GM19193 (cell line): ENCODE results near the gene CALD1.

Source experiments
- POLR2A ChIP-seq: IDR thresholded peaks from 4 replicates; pipeline ENCODE4 v1.6.1; 2011; ENCODE audit not compliant: insufficient read depth, insufficient read length; ENCODE audit errors: extremely low read depth

CALD1 gene, protein sequence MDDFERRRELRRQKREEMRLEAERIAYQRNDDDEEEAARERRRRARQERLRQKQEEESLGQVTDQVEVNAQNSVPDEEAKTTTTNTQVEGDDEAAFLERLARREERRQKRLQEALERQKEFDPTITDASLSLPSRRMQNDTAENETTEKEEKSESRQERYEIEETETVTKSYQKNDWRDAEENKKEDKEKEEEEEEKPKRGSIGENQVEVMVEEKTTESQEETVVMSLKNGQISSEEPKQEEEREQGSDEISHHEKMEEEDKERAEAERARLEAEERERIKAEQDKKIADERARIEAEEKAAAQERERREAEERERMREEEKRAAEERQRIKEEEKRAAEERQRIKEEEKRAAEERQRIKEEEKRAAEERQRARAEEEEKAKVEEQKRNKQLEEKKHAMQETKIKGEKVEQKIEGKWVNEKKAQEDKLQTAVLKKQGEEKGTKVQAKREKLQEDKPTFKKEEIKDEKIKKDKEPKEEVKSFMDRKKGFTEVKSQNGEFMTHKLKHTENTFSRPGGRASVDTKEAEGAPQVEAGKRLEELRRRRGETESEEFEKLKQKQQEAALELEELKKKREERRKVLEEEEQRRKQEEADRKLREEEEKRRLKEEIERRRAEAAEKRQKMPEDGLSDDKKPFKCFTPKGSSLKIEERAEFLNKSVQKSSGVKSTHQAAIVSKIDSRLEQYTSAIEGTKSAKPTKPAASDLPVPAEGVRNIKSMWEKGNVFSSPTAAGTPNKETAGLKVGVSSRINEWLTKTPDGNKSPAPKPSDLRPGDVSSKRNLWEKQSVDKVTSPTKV

DNA sequence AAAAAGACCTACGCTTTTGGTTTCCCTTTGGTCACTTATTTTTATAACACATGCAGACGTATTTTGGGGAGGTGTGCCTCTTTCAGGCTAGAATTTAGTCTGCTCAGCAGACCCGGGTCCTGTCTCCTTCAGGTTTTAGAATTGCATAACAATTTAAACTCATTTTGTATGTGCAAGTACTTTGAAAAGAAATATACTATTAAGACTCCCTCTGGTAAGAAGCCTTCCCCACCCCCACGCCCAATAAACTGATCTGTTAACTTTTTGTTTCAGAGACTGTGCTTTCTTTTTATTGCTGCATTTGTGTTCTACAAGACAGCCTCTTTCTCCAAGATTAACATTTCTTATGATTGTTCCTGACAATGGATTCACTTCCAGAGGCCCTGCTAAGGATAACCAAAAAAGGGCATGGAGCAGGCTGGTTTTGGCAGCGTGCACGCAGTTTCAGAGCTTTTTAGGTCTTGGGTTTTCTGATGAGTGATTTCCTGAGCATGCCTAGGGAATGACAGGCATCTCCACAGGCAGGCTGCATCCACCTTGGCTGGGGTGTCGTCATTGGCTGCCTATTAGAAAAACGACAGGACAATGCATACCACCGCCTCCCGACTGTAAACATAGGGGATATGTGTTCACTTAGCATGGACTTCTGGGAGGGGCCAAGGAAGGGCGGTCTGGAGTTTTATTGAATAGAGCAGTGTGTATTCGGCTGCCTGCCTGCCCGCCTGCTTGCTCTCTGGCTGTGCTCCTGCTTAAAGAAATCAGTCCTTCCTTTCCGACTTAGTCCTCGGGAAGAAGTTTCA, at the start of gene CALD1:
CALD1 (plus strand) TSS at position 694 of the 800 bp plus-strand sequence. CDS start 88,100 bp downstream, outside the sequence.
- no peak for TF ChIP-seq POLR2A

DNA sequence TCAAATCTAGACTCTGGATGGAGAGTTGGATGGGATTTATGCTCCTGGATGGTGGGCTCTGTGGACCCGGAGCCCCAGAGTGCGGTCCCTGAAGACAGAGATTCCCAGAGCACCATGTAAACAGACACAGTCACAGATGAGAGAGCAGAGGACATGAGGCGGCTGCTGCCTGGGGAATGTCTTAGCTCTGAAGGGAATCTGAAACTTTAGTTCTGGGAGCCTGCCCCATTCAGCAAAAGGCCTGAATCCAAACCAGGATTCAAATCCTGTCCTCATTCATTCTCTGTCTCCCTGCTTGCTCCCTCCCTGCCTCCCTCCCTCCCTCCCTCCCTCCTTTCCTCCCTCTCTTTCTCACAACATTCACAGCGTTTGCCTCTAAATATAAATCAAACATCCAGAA, 49.5 kb upstream of the CALD1 start:
- no peak for TF ChIP-seq POLR2A

DNA sequence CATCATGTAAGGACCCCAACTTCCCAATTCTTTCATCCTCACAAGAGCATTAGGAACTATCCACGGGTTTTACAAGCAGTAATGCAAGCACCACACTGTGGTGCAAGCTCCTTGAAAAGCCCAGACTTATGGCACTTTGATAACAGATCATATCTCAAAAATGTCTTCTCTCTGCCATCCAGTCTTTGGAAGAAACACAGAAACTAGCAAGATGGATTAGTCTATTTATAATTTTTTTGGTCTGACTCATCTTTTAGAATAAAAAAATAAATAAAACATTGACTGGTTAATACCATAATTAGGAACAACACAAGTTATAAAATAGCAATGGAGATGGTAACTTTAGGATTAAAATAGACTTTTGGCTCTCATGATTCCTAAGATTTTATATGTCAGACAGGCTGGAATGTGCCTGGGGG, 49.0 kb upstream of the CALD1 start:
- no peak for TF ChIP-seq POLR2A

DNA sequence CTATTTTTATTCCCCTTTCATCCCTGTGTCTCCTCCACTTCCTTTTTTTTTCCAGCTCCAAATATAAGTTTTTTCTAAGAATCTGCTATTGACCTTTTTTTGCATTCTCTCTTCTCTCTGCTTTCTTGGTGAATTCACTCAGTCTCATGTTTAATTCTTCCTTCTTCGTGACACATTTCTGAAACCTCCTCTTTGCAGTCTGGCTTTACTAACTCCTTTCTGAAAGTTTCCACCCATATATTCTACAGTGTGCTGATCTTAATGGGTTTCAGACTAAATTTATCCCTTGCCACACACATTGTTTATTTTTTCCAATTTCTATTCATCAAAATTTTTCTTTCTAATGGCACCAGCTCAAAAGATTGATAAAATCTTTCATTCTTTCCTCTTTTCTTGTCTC, 47.8 kb upstream of the CALD1 start:
- no peak for TF ChIP-seq POLR2A

DNA sequence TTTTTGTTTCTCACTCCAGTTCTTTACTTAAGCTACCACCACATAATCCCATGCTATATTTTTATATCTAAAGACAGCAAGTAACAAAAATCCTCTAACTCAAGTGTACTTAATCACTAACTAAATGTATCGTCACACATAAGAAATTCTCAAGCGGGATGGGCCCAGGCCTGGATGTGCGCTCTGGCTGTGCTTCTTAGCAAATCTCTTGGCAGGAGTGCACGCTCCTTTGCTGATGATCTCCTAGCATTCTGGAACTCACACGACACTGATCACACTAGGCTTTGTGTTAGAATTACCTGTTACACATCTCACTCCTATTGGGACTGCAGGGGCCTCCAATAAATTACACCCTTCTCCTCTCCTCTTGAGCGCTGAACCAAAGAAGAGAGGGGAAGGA, 46.7 kb upstream of the CALD1 start:
- no peak for TF ChIP-seq POLR2A

DNA sequence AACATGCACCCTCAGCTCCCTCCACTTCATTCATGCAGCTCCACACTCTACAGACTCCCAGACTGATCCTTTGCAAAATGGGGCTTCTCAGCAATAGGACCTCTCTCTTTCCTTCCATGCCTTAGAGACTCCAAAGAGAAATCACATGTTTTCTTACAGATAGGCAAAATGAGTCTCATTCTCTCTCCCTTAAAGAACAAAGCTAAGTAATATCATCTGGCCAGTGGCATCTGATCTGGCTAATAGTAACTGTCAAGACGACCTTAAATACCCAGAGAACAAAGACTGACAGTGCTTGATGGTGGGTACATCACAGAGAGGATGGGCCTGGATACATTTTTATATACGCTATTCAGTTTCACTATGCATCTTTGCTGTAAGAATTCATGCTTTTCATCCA, 43.1 kb upstream of the CALD1 start:
- TF ChIP-seq POLR2A: no peak

DNA sequence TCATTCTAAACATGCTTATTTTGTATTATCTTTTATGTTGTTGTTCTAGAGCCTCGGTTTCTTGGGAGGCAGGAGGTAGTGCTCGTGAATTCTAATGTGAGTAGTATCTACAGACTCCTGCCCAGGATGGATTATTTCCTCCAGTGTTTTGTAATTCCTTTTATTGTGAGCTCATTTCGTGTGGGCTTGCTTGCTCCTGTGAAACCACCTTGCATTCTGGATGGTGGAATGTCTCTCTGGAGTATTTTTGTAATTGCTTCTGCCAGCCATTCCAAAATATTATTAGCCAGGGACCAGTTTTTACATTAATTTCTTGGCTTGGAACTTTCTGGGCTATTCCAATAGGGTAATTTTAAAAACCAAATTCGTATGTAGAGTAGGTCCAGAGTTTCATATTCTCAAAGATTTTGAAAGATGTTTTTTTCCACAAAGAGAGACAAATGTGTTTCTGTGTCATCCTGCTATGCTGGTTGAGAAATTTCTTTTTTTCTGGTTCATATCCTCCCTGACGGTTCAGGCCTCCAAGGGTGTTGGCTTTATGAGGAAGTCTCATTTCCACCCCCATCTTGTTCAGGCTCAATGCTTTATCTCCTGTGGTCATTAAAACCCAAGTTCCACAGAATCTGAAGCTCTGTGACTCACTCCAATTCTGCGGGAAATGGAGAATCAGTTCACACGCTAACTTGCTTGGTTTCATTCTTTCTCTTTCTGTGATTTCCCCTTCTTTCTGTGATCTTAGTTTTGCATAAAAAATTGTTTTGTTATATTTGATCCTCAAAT, 41.7 kb upstream of the CALD1 start:
- TF ChIP-seq POLR2A: no peak

DNA sequence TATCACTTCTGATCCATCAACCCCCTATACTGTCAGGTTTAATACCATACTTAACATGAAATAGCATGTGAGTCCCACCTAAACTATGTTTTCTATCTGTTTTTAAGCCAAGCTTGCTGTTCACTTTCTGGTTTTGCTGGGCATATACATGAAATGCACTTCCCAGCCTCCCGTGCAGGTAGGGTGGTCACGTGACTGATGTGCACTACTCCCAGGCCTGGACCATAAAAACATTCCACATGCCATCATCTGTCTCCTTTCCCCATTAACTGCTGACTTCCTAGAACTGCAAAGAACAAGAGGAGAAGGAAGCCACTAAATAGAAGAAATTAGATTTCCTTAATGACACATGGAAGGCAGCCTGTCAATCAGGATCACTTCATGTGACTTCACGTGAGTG, 40.1 kb upstream of the CALD1 start:
- TF ChIP-seq POLR2A: no peak

DNA sequence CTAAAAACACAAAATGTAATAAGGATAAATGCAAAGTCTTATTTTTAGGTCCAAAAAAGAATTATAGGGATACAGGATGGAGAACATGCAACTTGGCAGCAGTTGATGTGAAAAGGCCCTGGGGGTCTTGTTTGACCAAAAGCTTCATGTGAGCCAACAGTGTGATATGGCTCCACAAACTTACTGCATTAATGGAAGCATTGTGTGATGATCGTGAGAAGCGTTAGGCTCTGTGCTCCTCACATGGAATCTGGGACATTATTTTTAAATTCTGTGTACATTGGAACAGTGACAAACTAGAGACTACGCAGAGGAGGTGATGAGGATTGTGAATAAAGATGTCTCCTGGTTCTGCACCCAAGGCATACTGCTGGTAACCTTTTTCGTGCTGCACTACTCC, 39.1 kb upstream of the CALD1 start:
- TF ChIP-seq POLR2A: no peak

DNA sequence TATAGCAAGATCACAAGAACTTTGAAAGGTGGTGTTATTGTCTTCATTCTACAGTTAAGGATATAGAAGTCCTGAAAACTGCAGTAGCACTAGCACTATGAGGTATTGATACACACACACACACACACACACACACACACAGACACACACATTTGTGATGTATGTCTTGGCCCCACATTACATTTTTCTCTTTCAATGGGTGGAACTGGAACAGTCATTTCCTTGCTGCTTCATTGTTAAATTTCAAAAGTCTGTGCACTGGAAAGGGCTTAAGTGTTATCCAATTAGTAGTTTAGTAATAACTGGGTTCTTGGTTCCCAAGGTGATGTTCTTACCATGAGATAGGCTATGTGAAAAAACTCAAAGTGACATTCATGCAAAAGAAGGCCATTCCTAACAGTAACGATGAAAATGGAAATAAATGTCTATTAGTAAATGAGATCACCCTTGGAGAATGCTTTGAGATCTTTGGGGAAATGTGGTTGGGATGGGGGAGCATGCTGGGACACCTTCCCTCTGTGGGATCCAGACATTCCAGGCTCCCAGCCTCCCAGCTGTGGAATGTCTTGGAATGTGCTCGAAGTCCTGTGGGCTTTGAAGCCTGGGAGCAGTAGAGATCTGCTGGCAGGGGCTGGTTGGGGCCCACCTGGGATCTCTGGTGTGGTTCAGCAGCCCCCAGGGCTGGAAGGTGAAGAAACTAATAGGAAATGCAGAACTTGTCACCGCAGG, 37.4 kb upstream of the CALD1 start:
- TF ChIP-seq POLR2A: no peak

DNA sequence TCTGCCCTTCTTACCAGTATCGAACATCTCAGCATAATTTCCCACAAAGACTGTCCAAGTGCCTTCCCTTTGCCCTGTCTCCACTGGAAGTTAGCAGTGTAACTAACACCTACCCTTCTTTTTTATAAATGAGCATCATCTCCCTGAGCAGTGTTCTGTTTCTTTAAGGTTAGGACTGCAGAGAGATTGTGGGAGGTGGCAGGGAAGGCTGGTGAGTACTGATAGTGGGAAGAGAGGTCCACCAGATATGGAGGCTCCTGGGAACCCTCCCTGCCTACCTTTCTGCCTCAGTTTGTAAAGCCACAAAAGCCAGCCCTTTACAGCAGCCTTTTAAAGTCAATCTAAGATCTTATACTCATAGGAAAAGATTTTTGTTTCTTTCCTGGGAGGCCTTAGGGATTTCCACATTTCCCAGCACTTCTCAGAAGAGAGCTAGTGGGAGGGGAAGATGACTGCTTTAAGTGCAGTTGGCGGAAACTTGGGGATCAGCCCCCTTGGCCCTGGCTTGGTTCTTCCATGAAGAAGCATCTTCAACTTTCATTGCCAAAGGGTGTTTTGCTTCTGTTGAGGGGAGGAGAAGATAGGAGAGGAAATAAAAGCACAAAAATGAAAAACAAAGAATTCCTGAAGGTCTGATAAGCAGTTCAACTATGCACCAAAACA, 36.6 kb upstream of the CALD1 start:
- no peak for TF ChIP-seq POLR2A

DNA sequence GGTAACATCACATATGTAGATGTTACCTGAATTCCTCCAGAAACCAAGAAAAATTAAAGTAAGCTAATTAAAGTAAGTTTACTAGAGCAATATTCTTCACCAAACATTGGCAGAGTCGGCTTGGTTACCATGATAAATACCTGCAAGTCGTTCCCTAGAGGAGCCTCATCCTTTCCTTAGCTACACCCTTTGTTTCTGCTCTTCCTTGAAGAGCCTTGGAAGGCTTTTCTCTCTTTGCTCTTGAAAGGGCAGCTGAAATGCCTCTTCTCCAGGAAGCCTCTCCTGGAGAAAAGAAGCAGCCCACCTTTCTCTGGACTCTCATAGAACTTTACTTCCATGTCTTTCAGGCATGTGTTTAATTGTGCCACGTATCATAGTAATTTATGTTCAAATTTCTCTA, 34.9 kb upstream of the CALD1 start:
- TF ChIP-seq POLR2A: no peak

DNA sequence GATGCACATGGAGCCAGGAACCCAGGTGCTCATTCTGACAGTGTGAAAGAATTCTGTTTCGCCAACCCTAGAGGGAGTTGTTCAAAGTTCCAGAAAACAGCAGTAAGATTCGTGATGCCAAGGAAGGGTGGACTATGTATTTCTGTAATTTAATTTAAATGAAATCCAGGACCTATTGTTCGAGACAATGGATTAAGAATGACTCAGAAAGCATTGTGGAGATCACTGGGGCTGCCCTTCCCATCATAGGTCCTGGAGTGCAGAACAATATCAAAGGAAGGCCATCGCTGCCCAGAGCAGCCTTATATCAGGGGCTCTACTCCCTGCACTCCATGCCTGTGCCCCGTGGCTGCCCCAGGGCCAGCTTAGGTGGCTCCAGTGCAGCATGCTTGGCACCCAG, 32.1 kb upstream of the CALD1 start:
- no peak for TF ChIP-seq POLR2A
